Body of pancreas (tissue), 4 donors: ENCODE measurements around the gene IKZF3.

Source experiments
- POLR2A ChIP-seq, 3 donors: fragments of 450-650 bp; IDR thresholded peaks; one replicate each; pipeline ENCODE4 v1.6.1; 2016; ENCODE audit warnings: antibody characterized with exemption in 3 of 3, mild to moderate bottlenecking in 2 of 3
- TF ChIP-seq, protein P1 (sequence below), 7 experiments: fragments of 450-650 bp in 4 of 7; fragments of 200-600 bp in 3 of 7; sonication (generic) in 3 of 7; IDR thresholded peaks; one replicate each; pipeline ENCODE4 v1.5.1; 2016 to 2019; ENCODE audit warnings: antibody characterized with exemption in 7 of 7

DNA sequence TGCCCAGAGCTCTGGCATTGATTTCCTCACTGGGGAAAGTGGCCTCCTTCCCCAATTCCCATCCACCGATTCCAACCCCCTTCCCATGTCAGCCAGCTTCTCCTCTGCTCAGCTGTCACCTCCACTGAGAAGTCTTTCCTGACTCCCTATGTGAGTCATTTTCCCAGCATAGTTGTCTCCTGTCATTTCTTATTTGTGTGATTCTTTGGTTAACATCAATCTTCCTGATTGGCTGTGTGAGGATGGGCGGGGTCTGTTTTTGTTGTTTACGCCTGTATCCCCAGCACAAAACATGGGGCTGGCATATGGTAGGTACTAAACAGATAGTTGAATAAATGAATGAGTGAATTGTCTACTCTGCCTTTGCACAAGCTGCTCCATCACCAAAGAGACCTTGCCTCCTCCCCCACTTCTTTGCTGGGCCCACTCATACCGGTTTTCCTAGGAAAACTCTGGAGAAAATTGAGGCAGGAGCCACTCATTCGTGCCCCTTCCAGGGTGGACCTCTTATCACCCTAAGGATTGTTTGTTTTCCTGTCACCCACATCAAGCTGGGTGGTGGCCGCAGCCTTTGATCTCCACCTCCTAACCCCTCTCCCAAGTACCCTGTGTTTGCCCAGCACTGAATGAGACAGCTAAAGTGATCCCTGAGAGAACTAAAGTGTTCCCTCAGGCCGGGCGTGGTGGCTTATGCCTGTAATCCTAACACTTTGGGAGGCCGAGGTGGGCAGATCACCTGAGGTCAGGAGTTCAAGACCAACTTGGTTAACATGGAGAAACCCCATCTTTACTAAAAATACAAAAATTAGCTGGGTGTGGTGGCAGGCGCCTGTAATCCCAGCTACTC lies 127.6 kb downstream of the IKZF3 start:
- TF ChIP-seq, protein P1, sequence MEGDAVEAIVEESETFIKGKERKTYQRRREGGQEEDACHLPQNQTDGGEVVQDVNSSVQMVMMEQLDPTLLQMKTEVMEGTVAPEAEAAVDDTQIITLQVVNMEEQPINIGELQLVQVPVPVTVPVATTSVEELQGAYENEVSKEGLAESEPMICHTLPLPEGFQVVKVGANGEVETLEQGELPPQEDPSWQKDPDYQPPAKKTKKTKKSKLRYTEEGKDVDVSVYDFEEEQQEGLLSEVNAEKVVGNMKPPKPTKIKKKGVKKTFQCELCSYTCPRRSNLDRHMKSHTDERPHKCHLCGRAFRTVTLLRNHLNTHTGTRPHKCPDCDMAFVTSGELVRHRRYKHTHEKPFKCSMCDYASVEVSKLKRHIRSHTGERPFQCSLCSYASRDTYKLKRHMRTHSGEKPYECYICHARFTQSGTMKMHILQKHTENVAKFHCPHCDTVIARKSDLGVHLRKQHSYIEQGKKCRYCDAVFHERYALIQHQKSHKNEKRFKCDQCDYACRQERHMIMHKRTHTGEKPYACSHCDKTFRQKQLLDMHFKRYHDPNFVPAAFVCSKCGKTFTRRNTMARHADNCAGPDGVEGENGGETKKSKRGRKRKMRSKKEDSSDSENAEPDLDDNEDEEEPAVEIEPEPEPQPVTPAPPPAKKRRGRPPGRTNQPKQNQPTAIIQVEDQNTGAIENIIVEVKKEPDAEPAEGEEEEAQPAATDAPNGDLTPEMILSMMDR (IDR thresholded peaks at IDR 0.05) = no peak
- no peak for TF ChIP-seq POLR2A (IDR thresholded peaks at IDR 0.05)
